GM23338 (cell line): ENCODE data around the gene MCTP1. TPM values are rescaled to one million over a fixed set of nuclear protein-coding genes. Genes with fewer than 3 reads are reported as not detected.

Experiments used
- ATAC-seq: fragments of 200-7000 bp; cut with Tn5 transposase; 3 replicates; pipeline ENCODE4 v1.9.1; 2020
- DNase-seq: peaks from one replicate; pipeline ENCODE4 v3.0.0-alpha.2; 2015; ENCODE audit warnings: low spot score
- H2AFZ ChIP-seq: fragments of 200-600 bp; sonication (generic); 2 replicates; pipeline ENCODE4 v1.8.0; 2016; ENCODE audit warnings: antibody characterized with exemption, mild to moderate bottlenecking, moderate library complexity
- H3F3A ChIP-seq: fragments of 200-600 bp; sonication (generic); replicated peaks from 2 replicates; pipeline ENCODE4 v1.8.0; 2017; ENCODE audit warnings: antibody characterized with exemption, mixed run types, low read depth
- H3K27ac ChIP-seq: fragments of 200-600 bp; sonication (generic); 2 replicates; pipeline ENCODE4 v1.6.1; 2016; ENCODE audit warnings: low read depth
- H3K27me3 ChIP-seq: fragments of 200-600 bp; sonication (generic); 2 replicates; pipeline ENCODE4 v1.8.0; 2016; ENCODE audit warnings: mild to moderate bottlenecking, mixed run types, moderate library complexity; ENCODE audit not compliant: insufficient read depth
- H3K36me3 ChIP-seq: fragments of 200-600 bp; sonication (generic); 2 replicates; pipeline ENCODE4 v1.8.0; 2016; ENCODE audit warnings: mild to moderate bottlenecking; ENCODE audit not compliant: insufficient read depth
- H3K4me1 ChIP-seq: fragments of 200-600 bp; sonication (generic); 2 replicates; pipeline ENCODE4 v1.8.0; 2016; ENCODE audit warnings: mild to moderate bottlenecking, moderate library complexity; ENCODE audit not compliant: insufficient read depth
- H3K4me2 ChIP-seq: fragments of 200-600 bp; sonication (generic); 2 replicates; pipeline ENCODE4 v1.7.1; 2017; ENCODE audit warnings: mixed run types
- H3K4me3 ChIP-seq: fragments of 200-600 bp; sonication (generic); 2 replicates; pipeline ENCODE4 v1.6.1; 2016; ENCODE audit warnings: mixed run types
- H3K79me2 ChIP-seq: fragments of 200-600 bp; sonication (generic); replicated peaks from 2 replicates; pipeline ENCODE4 v1.8.0; 2017; ENCODE audit warnings: mild to moderate bottlenecking; ENCODE audit not compliant: insufficient read depth
- H3K9me2 ChIP-seq: fragments of 200-600 bp; sonication (generic); 2 replicates; pipeline ENCODE4 v1.8.0; 2017; ENCODE audit not compliant: insufficient read depth
- H4K20me1 ChIP-seq: fragments of 200-600 bp; sonication (generic); replicated peaks from 2 replicates; pipeline ENCODE4 v1.8.0; 2017; ENCODE audit warnings: mild to moderate bottlenecking; ENCODE audit not compliant: insufficient read depth
- H3K27ac Mint-ChIP-seq: 2 replicates; pipeline ENCODE4 v1.8.0; 2020; ENCODE audit warnings: inconsistent platforms, mild to moderate bottlenecking, moderate library complexity, mixed read lengths
- H3K27me3 Mint-ChIP-seq: 3 replicates; pipeline ENCODE4 v1.8.0; 2022; ENCODE audit warnings: low read depth, mild to moderate bottlenecking, moderate library complexity, mixed read lengths, inconsistent platforms; ENCODE audit not compliant: insufficient read depth, poor library complexity
- H3K36me3 Mint-ChIP-seq: 3 replicates; pipeline ENCODE4 v1.8.0; 2021; ENCODE audit warnings: low read depth, mild to moderate bottlenecking, inconsistent platforms, moderate library complexity, mixed read lengths
- H3K4me1 Mint-ChIP-seq: 3 replicates; pipeline ENCODE4 v1.8.0; 2020; ENCODE audit warnings: mild to moderate bottlenecking, inconsistent platforms, mixed read lengths
- H3K4me3 Mint-ChIP-seq: 3 replicates; pipeline ENCODE4 v1.8.0; 2021; ENCODE audit warnings: moderate library complexity, mild to moderate bottlenecking, inconsistent platforms, mixed read lengths
- H3K9me3 Mint-ChIP-seq: 3 replicates; pipeline ENCODE4 v1.8.0; 2020; ENCODE audit warnings: moderate library complexity, mild to moderate bottlenecking, inconsistent platforms, mixed read lengths
- CREB1 ChIP-seq: fragments of 250-450 bp; sonication (Bioruptor Pico); IDR thresholded peaks from 2 replicates; pipeline ENCODE4 v1.5.0; 2020; ENCODE audit warnings: low read depth, mild to moderate bottlenecking, moderate library complexity
- CTCF ChIP-seq, 2 experiments: fragments of 200-600 bp in 1 of 2; sonication (generic) in 1 of 2; conservative IDR thresholded peaks; 2 replicates each; pipeline versions ENCODE4 v1.5.1 to v1.6.1; 2016 to 2017; ENCODE audit warnings: antibody characterized with exemption in 2 of 2, low read depth in 2 of 2, mild to moderate bottlenecking in 2 of 2, moderate library complexity in 1 of 2
- ETS1 ChIP-seq: IDR thresholded peaks from 2 replicates; pipeline ENCODE4 v1.6.1; 2016; ENCODE audit warnings: antibody characterized with exemption
- EZH2 ChIP-seq: fragments of 200-600 bp; sonication (generic); IDR thresholded peaks from one replicate; pipeline ENCODE4 v1.8.0; 2017; ENCODE audit warnings: antibody characterized with exemption, mild to moderate bottlenecking, low read depth; ENCODE audit not compliant: unreplicated experiment
- EZH2phosphoT487 ChIP-seq: fragments of 200-600 bp; sonication (generic); IDR thresholded peaks from one replicate; pipeline ENCODE4 v1.8.1; 2018; ENCODE audit warnings: antibody characterized with exemption; ENCODE audit not compliant: unreplicated experiment
- JUNB ChIP-seq: IDR thresholded peaks from one replicate; pipeline ENCODE4 v1.6.1; 2016; ENCODE audit warnings: antibody characterized with exemption; ENCODE audit not compliant: unreplicated experiment
- NANOG ChIP-seq: IDR thresholded peaks from 2 replicates; pipeline ENCODE4 v1.6.1; 2016; ENCODE audit warnings: antibody characterized with exemption, borderline replicate concordance
- POLR2AphosphoS5 ChIP-seq: IDR thresholded peaks from 2 replicates; pipeline ENCODE4 v1.6.1; 2016; ENCODE audit warnings: antibody characterized with exemption, low read depth
- STAT1 ChIP-seq: IDR thresholded peaks from one replicate; pipeline ENCODE4 v1.6.1; 2016; ENCODE audit warnings: antibody characterized with exemption; ENCODE audit not compliant: unreplicated experiment
- ZNF114 ChIP-seq: fragments of 250-450 bp; sonication (Bioruptor Pico); IDR thresholded peaks from 2 replicates; pipeline ENCODE4 v1.5.0; 2020; ENCODE audit warnings: mild to moderate bottlenecking, moderate library complexity
- ZNF331 ChIP-seq: fragments of 250-450 bp; sonication (Bioruptor Pico); IDR thresholded peaks from 2 replicates; pipeline ENCODE4 v1.5.0; 2020; ENCODE audit warnings: low read depth, mild to moderate bottlenecking, moderate library complexity
- ZNF462 ChIP-seq: fragments of 250-450 bp; sonication (Bioruptor Pico); IDR thresholded peaks from 2 replicates; pipeline ENCODE4 v1.5.0; 2020; ENCODE audit warnings: mild to moderate bottlenecking, moderate library complexity
- polyA plus RNA-seq: library from polyadenylated mRNA; unstranded; fragments of >200 nt; fragmentation: Nextera tagmentation; extraction: Ambion mirVana; gene quantifications from 2 replicates; pipeline ENCODE4 v1.2.1, GENCODE V29; 2016
- total RNA-seq: library from RNA; depleted of rRNA; stranded (reverse); fragments of >200 nt; shearing (Covaris generic); gene quantifications from 2 replicates; pipeline ENCODE4 v1.2.3, GENCODE V29; 2014
- TF ChIP-seq, protein P1 (sequence below): IDR thresholded peaks from one replicate; pipeline ENCODE4 v1.6.1; 2018; ENCODE audit warnings: antibody characterized with exemption; ENCODE audit not compliant: unreplicated experiment

Gene MCTP1
- total and polyA plus RNA-seq, 2 experiments from 2014 or later, result 3.7 to 4.2 TPM

- DNase-seq, result no peak
- no peak overlapping the region for H3K27ac ChIP-seq
- no peaks in the 10 kb centered on the region for H3K4me1 Mint-ChIP-seq
Observed at GRCh38 chr5:94796586-94796985, 488.3 kb downstream of the MCTP1 start.

More at GRCh38 chr5:94796586-94796985, 488.3 kb downstream of the MCTP1 start:
- Mint-ChIP-seq H3K27ac (no peak overlapping the region), H3K27me3 (no peaks in the 10 kb centered on the region), H3K36me3 (no peaks in the 10 kb centered on the region), H3K9me3 (no peaks in the 10 kb centered on the region), H3K4me3 (no peak overlapping the region)
- Histone ChIP-seq H3K79me2 (no peaks in the 10 kb centered on the region), H4K20me1 (no peaks in the 10 kb centered on the region), H3K4me2 (no peak overlapping the region), H3K4me1 (no peaks in the 10 kb centered on the region), H2AFZ (no peak overlapping the region), H3K27me3 (no peaks in the 10 kb centered on the region), H3K36me3 (no peaks in the 10 kb centered on the region), H3F3A (no peaks in the 10 kb centered on the region), H3K4me3 (no peak overlapping the region), H3K9me2 (no peaks in the 10 kb centered on the region)
- no peak for TF ChIP-seq STAT1
- no peak for TF ChIP-seq JUNB
- TF ChIP-seq POLR2AphosphoS5, result no peak
- TF ChIP-seq CTCF (conservative IDR thresholded peaks at IDR 0.05; ENCODE audit: low read depth in 2 of 2), result no peak
- TF ChIP-seq, protein P1, sequence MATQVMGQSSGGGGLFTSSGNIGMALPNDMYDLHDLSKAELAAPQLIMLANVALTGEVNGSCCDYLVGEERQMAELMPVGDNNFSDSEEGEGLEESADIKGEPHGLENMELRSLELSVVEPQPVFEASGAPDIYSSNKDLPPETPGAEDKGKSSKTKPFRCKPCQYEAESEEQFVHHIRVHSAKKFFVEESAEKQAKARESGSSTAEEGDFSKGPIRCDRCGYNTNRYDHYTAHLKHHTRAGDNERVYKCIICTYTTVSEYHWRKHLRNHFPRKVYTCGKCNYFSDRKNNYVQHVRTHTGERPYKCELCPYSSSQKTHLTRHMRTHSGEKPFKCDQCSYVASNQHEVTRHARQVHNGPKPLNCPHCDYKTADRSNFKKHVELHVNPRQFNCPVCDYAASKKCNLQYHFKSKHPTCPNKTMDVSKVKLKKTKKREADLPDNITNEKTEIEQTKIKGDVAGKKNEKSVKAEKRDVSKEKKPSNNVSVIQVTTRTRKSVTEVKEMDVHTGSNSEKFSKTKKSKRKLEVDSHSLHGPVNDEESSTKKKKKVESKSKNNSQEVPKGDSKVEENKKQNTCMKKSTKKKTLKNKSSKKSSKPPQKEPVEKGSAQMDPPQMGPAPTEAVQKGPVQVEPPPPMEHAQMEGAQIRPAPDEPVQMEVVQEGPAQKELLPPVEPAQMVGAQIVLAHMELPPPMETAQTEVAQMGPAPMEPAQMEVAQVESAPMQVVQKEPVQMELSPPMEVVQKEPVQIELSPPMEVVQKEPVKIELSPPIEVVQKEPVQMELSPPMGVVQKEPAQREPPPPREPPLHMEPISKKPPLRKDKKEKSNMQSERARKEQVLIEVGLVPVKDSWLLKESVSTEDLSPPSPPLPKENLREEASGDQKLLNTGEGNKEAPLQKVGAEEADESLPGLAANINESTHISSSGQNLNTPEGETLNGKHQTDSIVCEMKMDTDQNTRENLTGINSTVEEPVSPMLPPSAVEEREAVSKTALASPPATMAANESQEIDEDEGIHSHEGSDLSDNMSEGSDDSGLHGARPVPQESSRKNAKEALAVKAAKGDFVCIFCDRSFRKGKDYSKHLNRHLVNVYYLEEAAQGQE, result no peak
- TF ChIP-seq ZNF331 (CRISPR knock-in tag), result no peak
- no peak for TF ChIP-seq ZNF462
- TF ChIP-seq CREB1 (CRISPR knock-in tag), result no peak
- TF ChIP-seq NANOG, result no peak
- no peak for TF ChIP-seq EZH2phosphoT487
- TF ChIP-seq ETS1, result no peak
- no peak for TF ChIP-seq EZH2
- TF ChIP-seq ZNF114 (CRISPR knock-in tag), result no peak
- ATAC-seq, result no peak
